ENCODE data around the gene ASB16.
A peak's percentile ranks its signal among the peaks of the same experiment; 100 is the strongest.

The ASB16 gene

DNA sequence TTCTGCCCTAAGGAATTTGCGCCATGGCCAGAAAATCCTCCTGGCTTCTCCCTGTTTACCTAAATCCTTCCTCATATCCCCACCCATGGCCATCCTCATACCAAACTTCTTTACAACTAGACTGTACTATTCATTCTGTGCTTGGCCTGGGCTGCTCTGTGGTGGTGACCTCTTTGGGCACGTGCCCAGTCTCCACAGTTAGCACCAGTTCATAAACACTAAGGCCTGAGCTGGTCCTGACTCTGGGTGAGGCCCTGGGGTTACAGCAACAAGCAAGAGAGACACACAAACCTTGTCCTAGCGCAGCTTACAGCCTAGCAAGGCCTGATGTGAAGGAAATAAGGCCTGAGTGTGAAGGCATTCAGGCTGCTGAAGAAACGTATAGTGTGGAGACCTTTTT lies 32.3 kb downstream of the ASB16 start:
- ATAC-seq = no peak
- no peak for TF ChIP-seq BACH2 (CRISPR knock-in tag; IDR thresholded peaks at IDR 0.05; ENCODE audit: borderline replicate concordance)
- TF ChIP-seq, protein P1, sequence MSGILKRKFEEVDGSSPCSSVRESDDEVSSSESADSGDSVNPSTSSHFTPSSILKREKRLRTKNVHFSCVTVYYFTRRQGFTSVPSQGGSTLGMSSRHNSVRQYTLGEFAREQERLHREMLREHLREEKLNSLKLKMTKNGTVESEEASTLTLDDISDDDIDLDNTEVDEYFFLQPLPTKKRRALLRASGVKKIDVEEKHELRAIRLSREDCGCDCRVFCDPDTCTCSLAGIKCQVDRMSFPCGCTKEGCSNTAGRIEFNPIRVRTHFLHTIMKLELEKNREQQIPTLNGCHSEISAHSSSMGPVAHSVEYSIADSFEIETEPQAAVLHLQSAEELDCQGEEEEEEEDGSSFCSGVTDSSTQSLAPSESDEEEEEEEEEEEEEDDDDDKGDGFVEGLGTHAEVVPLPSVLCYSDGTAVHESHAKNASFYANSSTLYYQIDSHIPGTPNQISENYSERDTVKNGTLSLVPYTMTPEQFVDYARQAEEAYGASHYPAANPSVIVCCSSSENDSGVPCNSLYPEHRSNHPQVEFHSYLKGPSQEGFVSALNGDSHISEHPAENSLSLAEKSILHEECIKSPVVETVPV (CRISPR knock-in tag; IDR thresholded peaks at IDR 0.05) = no peak
- no peak for TF ChIP-seq ZNF8 (CRISPR knock-in tag; IDR thresholded peaks at IDR 0.05)
- no peak for TF ChIP-seq TOX (CRISPR knock-in tag; IDR thresholded peaks at IDR 0.05; ENCODE audit: borderline replicate concordance)
- TF ChIP-seq, protein P2, sequence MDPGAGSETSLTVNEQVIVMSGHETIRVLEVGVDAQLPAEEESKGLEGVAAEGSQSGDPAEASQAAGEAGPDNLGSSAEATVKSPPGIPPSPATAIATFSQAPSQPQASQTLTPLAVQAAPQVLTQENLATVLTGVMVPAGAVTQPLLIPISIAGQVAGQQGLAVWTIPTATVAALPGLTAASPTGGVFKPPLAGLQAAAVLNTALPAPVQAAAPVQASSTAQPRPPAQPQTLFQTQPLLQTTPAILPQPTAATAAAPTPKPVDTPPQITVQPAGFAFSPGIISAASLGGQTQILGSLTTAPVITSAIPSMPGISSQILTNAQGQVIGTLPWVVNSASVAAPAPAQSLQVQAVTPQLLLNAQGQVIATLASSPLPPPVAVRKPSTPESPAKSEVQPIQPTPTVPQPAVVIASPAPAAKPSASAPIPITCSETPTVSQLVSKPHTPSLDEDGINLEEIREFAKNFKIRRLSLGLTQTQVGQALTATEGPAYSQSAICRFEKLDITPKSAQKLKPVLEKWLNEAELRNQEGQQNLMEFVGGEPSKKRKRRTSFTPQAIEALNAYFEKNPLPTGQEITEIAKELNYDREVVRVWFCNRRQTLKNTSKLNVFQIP (CRISPR knock-in tag; IDR thresholded peaks at IDR 0.05; ENCODE audit: borderline replicate concordance, low read depth) = no peak
- TF ChIP-seq TCF4 (CRISPR knock-in tag; IDR thresholded peaks at IDR 0.05; ENCODE audit: borderline replicate concordance) = no peak
- TF ChIP-seq, protein P3, sequence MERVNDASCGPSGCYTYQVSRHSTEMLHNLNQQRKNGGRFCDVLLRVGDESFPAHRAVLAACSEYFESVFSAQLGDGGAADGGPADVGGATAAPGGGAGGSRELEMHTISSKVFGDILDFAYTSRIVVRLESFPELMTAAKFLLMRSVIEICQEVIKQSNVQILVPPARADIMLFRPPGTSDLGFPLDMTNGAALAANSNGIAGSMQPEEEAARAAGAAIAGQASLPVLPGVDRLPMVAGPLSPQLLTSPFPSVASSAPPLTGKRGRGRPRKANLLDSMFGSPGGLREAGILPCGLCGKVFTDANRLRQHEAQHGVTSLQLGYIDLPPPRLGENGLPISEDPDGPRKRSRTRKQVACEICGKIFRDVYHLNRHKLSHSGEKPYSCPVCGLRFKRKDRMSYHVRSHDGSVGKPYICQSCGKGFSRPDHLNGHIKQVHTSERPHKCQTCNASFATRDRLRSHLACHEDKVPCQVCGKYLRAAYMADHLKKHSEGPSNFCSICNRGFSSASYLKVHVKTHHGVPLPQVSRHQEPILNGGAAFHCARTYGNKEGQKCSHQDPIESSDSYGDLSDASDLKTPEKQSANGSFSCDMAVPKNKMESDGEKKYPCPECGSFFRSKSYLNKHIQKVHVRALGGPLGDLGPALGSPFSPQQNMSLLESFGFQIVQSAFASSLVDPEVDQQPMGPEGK (CRISPR knock-in tag; IDR thresholded peaks at IDR 0.05; ENCODE audit: borderline replicate concordance) = no peak
- no peak for TF ChIP-seq RARB (CRISPR knock-in tag; IDR thresholded peaks at IDR 0.05)
- TF ChIP-seq PPARA (CRISPR knock-in tag; IDR thresholded peaks at IDR 0.05; ENCODE audit: borderline replicate concordance) = no peak
- TF ChIP-seq CSDC2 (CRISPR knock-in tag; IDR thresholded peaks at IDR 0.05) = no peak
- TF ChIP-seq, protein P4, sequence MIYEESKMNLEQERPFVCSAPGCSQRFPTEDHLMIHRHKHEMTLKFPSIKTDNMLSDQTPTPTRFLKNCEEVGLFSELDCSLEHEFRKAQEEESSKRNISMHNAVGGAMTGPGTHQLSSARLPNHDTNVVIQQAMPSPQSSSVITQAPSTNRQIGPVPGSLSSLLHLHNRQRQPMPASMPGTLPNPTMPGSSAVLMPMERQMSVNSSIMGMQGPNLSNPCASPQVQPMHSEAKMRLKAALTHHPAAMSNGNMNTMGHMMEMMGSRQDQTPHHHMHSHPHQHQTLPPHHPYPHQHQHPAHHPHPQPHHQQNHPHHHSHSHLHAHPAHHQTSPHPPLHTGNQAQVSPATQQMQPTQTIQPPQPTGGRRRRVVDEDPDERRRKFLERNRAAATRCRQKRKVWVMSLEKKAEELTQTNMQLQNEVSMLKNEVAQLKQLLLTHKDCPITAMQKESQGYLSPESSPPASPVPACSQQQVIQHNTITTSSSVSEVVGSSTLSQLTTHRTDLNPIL (CRISPR knock-in tag; IDR thresholded peaks at IDR 0.05; ENCODE audit: low read depth) = no peak

DNA sequence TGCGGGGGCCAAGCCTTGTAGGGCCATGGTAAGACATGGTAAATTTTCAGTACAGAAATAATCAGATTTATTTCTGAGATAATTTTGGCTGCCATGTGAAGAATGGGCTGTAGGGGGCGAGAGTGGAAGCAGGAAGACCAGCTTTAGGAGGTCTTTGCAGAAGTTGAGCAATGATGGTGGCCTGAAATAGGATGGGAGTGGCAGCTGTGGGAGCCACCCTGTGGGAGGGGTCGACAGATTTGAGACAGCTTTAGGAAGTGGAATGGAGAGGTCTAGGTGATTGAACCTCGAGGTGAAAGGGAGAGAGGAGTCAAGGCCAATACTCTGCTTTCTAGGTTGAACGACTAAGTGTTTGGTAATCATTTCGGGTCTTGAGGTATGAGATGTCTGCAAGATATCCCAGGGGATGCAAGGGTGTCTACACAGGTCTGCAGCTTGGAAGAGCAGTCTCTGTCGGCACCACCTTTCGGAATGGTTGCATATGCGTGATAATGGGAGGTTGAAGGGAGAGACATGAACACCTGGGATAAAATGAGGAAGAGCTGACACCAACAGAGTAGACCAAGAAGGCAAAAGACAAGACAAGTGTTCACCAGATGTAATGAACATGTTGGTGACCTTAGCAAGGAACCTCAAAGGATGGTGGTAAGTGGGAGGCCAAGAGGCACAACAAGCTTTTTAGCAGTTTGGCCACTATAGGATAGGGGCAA lies 33.4 kb downstream of the ASB16 start:
- ATAC-seq = peak; percentile 4; the same call in 1 of the 3 replicates
- TF ChIP-seq SNAI2 (CRISPR knock-in tag; IDR thresholded peaks at IDR 0.05) (no peak), TCF4 (CRISPR knock-in tag; IDR thresholded peaks at IDR 0.05; ENCODE audit: borderline replicate concordance) (no peak), ISL1 (CRISPR knock-in tag; IDR thresholded peaks at IDR 0.05) (no peak), ESRRG (CRISPR knock-in tag; IDR thresholded peaks at IDR 0.05) (no peak), CSDC2 (CRISPR knock-in tag; IDR thresholded peaks at IDR 0.05) (no peak), ZFP3 (CRISPR knock-in tag; IDR thresholded peaks at IDR 0.05) (no peak), ZC3H10 (CRISPR knock-in tag; IDR thresholded peaks at IDR 0.05) (no peak), ZNF565 (CRISPR knock-in tag; conservative IDR thresholded peaks at IDR 0.05; ENCODE audit: low read depth) (no peak), ARNTL (CRISPR knock-in tag; IDR thresholded peaks at IDR 0.05; ENCODE audit: borderline replicate concordance, low read depth) (no peak), TOX (CRISPR knock-in tag; IDR thresholded peaks at IDR 0.05; ENCODE audit: borderline replicate concordance) (no peak), ZNF70 (CRISPR knock-in tag; IDR thresholded peaks at IDR 0.05) (no peak), RARB (CRISPR knock-in tag; IDR thresholded peaks at IDR 0.05) (no peak), ZFP30 (CRISPR knock-in tag; IDR thresholded peaks at IDR 0.05) (no peak)
- TF ChIP-seq, protein P4 (CRISPR knock-in tag; IDR thresholded peaks at IDR 0.05; ENCODE audit: low read depth) = no peak
- TF ChIP-seq, protein P1 (CRISPR knock-in tag; IDR thresholded peaks at IDR 0.05) = no peak

DNA sequence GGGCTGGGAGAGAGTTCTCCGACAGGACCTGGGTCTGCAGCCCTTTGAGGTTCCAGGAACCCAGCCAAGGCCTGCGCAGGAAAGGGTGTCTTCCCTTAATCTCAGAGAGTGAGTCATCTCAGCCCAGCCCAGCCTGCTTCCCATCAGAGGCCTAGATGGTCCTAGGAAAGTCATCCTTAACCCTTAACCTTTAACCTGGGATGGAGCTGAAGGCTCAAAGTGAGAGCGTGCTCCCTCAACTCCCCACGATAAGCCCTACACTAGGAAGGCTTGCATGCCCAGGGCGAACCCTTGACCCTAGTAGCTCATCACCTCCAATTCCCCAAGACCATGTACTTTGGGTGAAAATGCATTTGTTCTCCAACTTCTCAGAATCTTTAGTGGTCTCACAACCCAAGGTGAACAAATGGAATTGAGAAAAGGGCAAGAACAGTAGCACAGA lies 34.0 kb downstream of the ASB16 start:
- TF ChIP-seq RARB (CRISPR knock-in tag; IDR thresholded peaks at IDR 0.05) (no peak), TOX (CRISPR knock-in tag; IDR thresholded peaks at IDR 0.05; ENCODE audit: borderline replicate concordance) (no peak), GLIS3 (CRISPR knock-in tag; IDR thresholded peaks at IDR 0.05) (no peak), ZFP30 (CRISPR knock-in tag; IDR thresholded peaks at IDR 0.05) (no peak), ESRRG (CRISPR knock-in tag; IDR thresholded peaks at IDR 0.05) (no peak), OSR1 (CRISPR knock-in tag; IDR thresholded peaks at IDR 0.05) (no peak), ISL1 (CRISPR knock-in tag; IDR thresholded peaks at IDR 0.05) (no peak), ZNF565 (CRISPR knock-in tag; conservative IDR thresholded peaks at IDR 0.05; ENCODE audit: low read depth) (no peak), CSDC2 (CRISPR knock-in tag; IDR thresholded peaks at IDR 0.05) (no peak), BACH2 (CRISPR knock-in tag; IDR thresholded peaks at IDR 0.05; ENCODE audit: borderline replicate concordance) (no peak), ZFP3 (CRISPR knock-in tag; IDR thresholded peaks at IDR 0.05) (no peak)
- TF ChIP-seq, protein P3 (CRISPR knock-in tag; IDR thresholded peaks at IDR 0.05; ENCODE audit: borderline replicate concordance) = no peak
- TF ChIP-seq, protein P4 (CRISPR knock-in tag; IDR thresholded peaks at IDR 0.05; ENCODE audit: low read depth) = no peak
- ATAC-seq = peak; percentile 6

Data from SK-N-SH treated with all-trans-retinoic acid at 6 μM for 48 hours (cell line).